ENCODE measurements around the gene JADE3. TPM values are rescaled to one million over a fixed set of nuclear protein-coding genes. Genes with fewer than 3 reads are reported as not detected.

The JADE3 gene
- total and polyA plus RNA-seq, 2 donors (not counting 1 experiment from before 2014, with no cell fraction given): 5.1 to 5.3 TPM

DNA sequence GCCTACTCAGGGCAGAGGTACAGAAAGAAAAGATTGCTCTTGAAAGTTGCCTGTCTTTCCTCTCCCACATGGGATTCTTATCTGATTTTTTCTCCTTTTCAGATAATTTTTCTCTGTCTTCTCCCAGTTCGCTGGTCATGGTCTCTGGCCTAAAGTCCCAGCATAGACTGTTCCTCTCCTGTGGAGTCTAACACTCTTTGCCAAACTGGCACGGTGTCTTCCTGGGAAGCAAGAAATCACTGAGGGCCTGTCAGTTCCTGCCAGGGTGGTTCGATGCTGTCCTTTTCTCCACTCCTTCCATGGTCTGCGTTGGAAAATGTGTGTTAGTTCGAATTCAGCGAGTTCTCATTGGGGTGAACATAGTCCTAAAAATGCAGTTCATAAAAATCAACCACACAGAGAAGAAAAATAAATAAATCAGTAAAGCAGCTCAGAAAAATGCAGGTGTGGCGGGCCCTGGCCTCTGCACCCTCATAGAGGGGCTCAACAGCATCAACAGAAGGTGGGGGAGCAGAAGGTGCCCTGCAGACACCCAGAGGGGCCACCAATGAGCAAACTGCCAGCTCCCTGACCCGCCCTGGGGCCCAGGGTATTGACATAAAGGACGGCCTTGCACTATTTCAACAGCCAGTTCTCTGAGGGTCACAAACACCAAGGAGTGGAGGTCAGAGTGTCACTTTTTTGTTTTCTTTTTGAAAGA is 168.1 kb downstream of the JADE3 start:
- H3K4me3 ChIP-seq (replicated peaks in 1 of 4; ENCODE audit: control extremely low read depth in 1 of 4, insufficient read depth in 1 of 4, low read depth in 3 of 4, low read length in 4 of 4): no peak overlapping the region
- H3K9ac ChIP-seq (ENCODE audit: insufficient read depth, low read length): no peak overlapping the region
- peaks cover 2% of the 10 kb centered on the region for H3K4me1 ChIP-seq (ENCODE audit: control insufficient read depth, extremely low read depth, insufficient read depth, low read length)
- DNase-seq (ENCODE audit: low read depth in 2 of 2): no peak
- no peaks in the 10 kb centered on the region for H3K36me3 ChIP-seq (ENCODE audit: control insufficient read depth, insufficient read depth, low read length)
- no peaks in the 10 kb centered on the region for H4K20me1 ChIP-seq (ENCODE audit: control insufficient read depth, extremely low read depth, insufficient read depth, low read length)
- H2AFZ ChIP-seq (ENCODE audit: low read length): no peak overlapping the region
- H3K9me3 ChIP-seq (ENCODE audit: control insufficient read depth, insufficient read depth, low read depth, low read length): no peaks in the 10 kb centered on the region
- no peaks in the 10 kb centered on the region for H3K27me3 ChIP-seq (ENCODE audit: control insufficient read depth, insufficient read depth, low read length)
- no peaks in the 10 kb centered on the region for H3K79me2 ChIP-seq (ENCODE audit: control insufficient read depth, insufficient read depth, low read length)
- no peak overlapping the region for H3K27ac ChIP-seq (ENCODE audit: insufficient read depth, low read length)
- no peak for TF ChIP-seq EZH2 (IDR thresholded peaks at IDR 0.05; ENCODE audit: low read length, missing control alignments)
- TF ChIP-seq, protein P1, sequence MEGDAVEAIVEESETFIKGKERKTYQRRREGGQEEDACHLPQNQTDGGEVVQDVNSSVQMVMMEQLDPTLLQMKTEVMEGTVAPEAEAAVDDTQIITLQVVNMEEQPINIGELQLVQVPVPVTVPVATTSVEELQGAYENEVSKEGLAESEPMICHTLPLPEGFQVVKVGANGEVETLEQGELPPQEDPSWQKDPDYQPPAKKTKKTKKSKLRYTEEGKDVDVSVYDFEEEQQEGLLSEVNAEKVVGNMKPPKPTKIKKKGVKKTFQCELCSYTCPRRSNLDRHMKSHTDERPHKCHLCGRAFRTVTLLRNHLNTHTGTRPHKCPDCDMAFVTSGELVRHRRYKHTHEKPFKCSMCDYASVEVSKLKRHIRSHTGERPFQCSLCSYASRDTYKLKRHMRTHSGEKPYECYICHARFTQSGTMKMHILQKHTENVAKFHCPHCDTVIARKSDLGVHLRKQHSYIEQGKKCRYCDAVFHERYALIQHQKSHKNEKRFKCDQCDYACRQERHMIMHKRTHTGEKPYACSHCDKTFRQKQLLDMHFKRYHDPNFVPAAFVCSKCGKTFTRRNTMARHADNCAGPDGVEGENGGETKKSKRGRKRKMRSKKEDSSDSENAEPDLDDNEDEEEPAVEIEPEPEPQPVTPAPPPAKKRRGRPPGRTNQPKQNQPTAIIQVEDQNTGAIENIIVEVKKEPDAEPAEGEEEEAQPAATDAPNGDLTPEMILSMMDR (conservative IDR thresholded peaks at IDR 0.05 in 1 of 2, IDR thresholded peaks at IDR 0.05 in 1 of 2; ENCODE audit: low read depth in 1 of 2, low read length in 2 of 2): no peak
- no peak overlapping the region for H3K4me2 ChIP-seq (ENCODE audit: extremely low read depth, insufficient read depth, low read length)

DNA sequence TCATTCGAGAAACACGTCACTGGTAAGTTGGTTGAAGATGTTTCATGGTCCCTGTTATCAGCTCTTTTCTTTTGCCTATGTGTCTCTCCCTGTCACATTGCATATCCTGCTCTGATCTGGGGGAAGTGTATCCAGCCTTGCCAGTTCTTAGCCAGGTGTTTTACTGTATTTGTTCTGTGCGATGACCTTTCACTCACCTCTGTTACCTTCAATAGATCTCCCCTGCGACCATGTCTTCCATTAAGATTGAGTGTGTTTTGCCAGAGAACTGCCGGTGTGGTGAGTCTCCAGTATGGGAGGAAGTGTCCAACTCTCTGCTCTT is 168.7 kb downstream of the JADE3 start:
- H3K27me3 ChIP-seq (ENCODE audit: control insufficient read depth, insufficient read depth, low read length): no peaks in the 10 kb centered on the region
- DNase-seq (ENCODE audit: low read depth in 2 of 2): no peak
- no peaks in the 10 kb centered on the region for H3K9me3 ChIP-seq (ENCODE audit: control insufficient read depth, insufficient read depth, low read depth, low read length)
- no peak overlapping the region for H3K4me2 ChIP-seq (ENCODE audit: extremely low read depth, insufficient read depth, low read length)
- H3K4me3 ChIP-seq (replicated peaks in 1 of 4; ENCODE audit: control extremely low read depth in 1 of 4, insufficient read depth in 1 of 4, low read depth in 3 of 4, low read length in 4 of 4): no peak overlapping the region
- TF ChIP-seq, protein P1 (conservative IDR thresholded peaks at IDR 0.05 in 1 of 2, IDR thresholded peaks at IDR 0.05 in 1 of 2; ENCODE audit: low read depth in 1 of 2, low read length in 2 of 2): no peak
- TF ChIP-seq EZH2 (IDR thresholded peaks at IDR 0.05; ENCODE audit: low read length, missing control alignments): no peak
- H4K20me1 ChIP-seq (ENCODE audit: control insufficient read depth, extremely low read depth, insufficient read depth, low read length): no peaks in the 10 kb centered on the region
- no peaks in the 10 kb centered on the region for H3K36me3 ChIP-seq (ENCODE audit: control insufficient read depth, insufficient read depth, low read length)
- H2AFZ ChIP-seq (ENCODE audit: low read length): no peak overlapping the region
- H3K9ac ChIP-seq (ENCODE audit: insufficient read depth, low read length): no peak overlapping the region
- H3K79me2 ChIP-seq (ENCODE audit: control insufficient read depth, insufficient read depth, low read length): no peaks in the 10 kb centered on the region
- peaks cover 2% of the 10 kb centered on the region for H3K4me1 ChIP-seq (ENCODE audit: control insufficient read depth, extremely low read depth, insufficient read depth, low read length)
- no peak overlapping the region for H3K27ac ChIP-seq (ENCODE audit: insufficient read depth, low read length)

GRCh38 chrX:47091149-47091775 is 179.0 kb downstream of the JADE3 start:
- Histone ChIP-seq H3K4me2 (ENCODE audit: extremely low read depth, insufficient read depth, low read length) (no peak overlapping the region), H3K27me3 (ENCODE audit: control insufficient read depth, insufficient read depth, low read length) (no peaks in the 10 kb centered on the region), H2AFZ (ENCODE audit: low read length) (no peak overlapping the region), H3K4me3 (replicated peaks in 1 of 4; ENCODE audit: control extremely low read depth in 1 of 4, insufficient read depth in 1 of 4, low read depth in 3 of 4, low read length in 4 of 4) (no peak overlapping the region), H3K79me2 (ENCODE audit: control insufficient read depth, insufficient read depth, low read length) (no peaks in the 10 kb centered on the region), H3K27ac (ENCODE audit: insufficient read depth, low read length) (no peak overlapping the region), H3K36me3 (ENCODE audit: control insufficient read depth, insufficient read depth, low read length) (no peaks in the 10 kb centered on the region), H3K4me1 (ENCODE audit: control insufficient read depth, extremely low read depth, insufficient read depth, low read length) (no peaks in the 10 kb centered on the region), H4K20me1 (ENCODE audit: control insufficient read depth, extremely low read depth, insufficient read depth, low read length) (no peaks in the 10 kb centered on the region), H3K9me3 (ENCODE audit: control insufficient read depth, insufficient read depth, low read depth, low read length) (no peaks in the 10 kb centered on the region), H3K9ac (ENCODE audit: insufficient read depth, low read length) (no peak overlapping the region)
- TF ChIP-seq, protein P1 (conservative IDR thresholded peaks at IDR 0.05 in 1 of 2, IDR thresholded peaks at IDR 0.05 in 1 of 2; ENCODE audit: low read depth in 1 of 2, low read length in 2 of 2): no peak
- TF ChIP-seq EZH2 (IDR thresholded peaks at IDR 0.05; ENCODE audit: low read length, missing control alignments): no peak
- peak; percentile 42 to 70 for DNase-seq (ENCODE audit: low read depth in 2 of 2)

Measured in fibroblast of lung (primary cell).